Measurements from ENCODE around the gene VEGFC.

Gene VEGFC

DNA sequence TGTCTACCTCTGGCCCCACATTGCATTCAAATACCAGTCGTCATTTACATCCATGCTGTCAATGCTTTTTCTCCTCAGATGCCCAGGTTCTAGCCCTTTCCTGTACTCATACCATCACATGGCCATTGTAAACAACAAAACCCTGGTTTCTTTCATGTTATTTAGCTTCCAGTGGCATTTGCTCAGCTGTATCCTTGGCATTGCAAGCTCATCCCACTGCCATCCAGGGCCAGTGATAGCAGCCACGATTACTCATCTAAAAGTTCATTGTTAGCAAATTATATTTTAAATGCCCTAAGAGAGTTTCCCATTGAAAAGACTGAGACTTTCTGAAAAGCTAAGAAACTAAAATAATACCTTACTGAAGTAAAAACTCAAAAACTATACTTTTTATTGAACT lies 34.0 kb downstream of the VEGFC start:
- DNase-seq = no peak

DNA sequence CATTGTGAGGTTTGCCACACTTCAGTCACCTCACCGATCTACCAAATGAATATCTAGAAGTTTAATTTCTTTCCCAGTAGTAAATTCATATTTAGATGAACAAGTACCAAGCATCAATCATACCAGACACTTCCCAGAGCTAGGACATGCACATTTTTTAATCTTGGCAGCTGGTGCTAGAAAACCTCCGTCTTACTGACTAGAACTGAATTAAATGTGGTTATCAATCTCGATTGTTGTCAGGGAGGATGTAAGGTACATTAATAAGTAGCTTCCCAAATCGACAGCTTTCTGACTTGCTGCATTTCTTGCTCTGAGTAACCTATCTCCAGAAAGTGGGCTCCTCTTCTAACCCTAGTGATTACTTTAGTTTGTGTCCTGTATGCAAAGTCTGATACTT lies 34.4 kb downstream of the VEGFC start:
- no peak for DNase-seq

- DNase-seq = no peak
Measured at GRCh38 chr4:176755613-176756012, 37.1 kb downstream of the VEGFC start.

- DNase-seq = no peak
Measured at GRCh38 chr4:176755001-176755400, 37.7 kb downstream of the VEGFC start.

DNA sequence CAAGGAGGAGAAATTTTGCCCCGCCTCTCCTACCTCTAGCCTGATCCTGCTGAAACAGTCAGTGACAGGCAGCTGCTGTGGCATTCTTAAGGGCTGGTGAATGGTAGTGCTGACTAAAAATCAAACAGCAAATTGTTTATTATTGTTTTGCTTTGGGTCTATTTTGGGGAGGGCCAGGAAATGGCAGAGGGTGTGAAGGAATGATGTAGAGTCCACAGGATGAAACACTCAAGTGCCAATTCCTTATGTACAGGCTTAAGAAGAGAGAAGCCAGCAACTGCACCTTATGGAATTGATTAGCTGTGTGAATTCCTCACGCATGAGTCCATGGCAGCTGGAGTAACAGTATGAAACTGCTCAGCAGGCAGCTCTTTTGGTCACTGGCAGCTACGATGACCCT lies 39.7 kb downstream of the VEGFC start:
- no peak for DNase-seq

DNA sequence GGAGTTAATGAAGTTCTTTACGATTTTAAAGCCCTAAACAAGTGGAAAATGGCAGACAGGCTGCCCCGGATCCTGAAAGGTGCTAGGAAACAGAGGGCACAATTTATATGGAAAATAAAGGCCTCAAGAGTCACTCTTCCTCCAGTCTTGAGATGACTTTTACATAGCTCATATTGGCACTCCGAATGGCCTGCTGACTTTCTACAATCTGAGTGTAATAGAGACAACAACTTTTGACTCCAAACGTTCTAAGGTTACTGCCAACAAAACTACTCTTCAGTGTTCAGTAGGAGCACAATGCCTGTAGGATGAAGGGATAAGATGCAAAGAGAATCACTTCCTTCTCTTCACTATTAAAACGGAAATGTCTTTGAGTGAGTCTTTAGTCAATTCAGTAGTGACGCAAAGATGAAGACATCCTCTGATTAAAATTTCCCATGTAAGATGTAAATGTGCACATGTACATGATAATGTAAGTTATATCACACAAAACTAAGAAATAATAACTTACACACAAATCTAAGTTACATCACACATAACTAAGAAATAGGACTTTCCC lies 40.5 kb downstream of the VEGFC start:
- no peak for DNase-seq

- no peak for DNase-seq
Measured at GRCh38 chr4:176751061-176751460, 41.7 kb downstream of the VEGFC start.

DNA sequence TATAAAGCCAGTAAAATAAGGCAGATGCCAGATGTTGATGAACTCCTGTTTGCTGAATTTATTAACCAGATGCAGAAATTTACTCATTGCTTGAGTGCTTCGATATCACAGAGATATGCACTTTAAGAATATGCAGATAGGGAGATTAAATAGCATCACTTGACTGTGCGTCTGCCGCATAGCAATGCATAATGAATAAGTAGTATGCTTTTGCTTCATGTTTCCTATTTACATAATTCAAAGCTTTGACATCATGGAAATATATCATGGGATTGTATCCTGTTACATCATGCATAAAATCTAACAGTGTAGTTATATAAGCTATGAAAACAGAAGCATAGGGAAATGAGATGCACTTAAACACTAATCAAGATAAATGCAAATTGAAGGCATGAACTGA lies 45.9 kb downstream of the VEGFC start:
- DNase-seq = no peak

DNA sequence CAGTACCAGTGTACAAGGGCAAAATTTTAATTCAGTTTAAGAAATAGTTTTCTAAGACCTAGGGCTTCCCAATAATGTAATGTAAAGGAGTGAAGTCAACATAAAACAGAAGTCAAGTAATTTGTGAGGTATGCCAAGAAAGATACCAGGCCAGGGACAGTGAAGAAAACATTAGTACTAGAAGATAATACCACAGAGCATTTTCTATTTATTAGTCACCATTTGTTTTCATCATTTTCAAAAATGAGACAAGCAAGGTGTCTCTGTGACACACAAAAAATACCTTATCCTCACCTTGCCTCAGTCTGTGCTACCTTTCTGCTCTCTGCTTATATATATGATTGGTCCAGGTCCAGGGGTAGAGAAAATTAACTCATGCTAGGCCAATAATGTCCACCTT lies 46.8 kb downstream of the VEGFC start:
- DNase-seq = no peak

DNA sequence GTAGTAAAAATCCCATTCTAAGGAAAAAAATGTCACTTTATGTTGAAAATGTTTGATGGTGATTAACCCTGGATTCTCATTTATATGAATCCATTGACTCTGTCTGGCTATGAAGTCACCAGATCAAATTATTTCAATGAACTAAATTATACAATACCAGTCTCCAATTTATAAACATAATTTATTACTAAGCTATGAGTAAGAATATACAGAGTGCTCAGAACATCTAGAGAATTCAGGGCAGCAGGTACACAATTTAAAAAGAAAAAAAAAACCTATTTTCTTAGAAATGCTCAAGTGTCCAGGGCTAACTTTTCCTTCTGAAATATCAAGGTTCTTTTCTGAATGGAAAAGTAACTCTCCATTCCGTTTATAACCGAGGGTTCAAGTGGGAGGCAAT lies 48.6 kb downstream of the VEGFC start:
- no peak for DNase-seq

DNA sequence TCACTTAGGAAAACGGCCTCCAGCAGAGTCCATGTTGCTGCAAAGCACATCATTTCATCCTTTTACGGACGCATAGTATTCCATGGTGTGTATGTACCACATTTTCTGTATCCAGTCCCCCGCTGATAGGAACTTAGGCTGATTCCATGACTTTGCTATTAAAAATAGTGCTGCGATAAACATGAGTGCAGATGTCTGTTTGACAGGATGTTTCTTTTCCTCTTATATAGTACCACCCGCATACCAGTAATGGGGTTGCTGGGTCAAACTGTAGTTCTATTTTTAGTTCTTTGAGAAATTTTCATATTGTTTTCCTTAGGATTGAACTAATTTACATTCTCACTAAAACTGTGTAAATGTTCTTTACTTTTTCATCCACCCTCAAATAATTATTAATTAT lies 50.5 kb downstream of the VEGFC start:
- no peak for DNase-seq

GRCh38 chr4:176741253-176741652 lies 51.5 kb downstream of the VEGFC start:
- no peak for DNase-seq

DNA sequence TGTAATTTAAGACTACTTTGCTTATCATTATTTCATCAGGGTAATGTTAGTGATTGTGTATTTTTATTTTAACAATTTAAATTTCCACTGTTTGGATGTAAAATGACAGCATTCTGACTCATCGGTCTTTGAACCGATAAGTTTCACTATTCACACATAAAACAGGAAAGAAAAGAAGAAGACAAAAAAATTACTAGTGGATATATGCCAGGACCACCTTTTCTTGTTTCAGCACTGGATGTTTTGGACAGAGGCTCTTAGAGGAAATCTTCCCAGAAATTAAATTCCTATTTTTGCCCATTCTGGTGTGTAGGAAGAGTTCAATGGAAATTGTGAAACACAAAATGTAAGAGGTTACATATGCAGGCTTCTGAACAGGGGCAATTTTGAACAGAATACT lies 57.4 kb downstream of the VEGFC start:
- DNase-seq = no peak

DNA sequence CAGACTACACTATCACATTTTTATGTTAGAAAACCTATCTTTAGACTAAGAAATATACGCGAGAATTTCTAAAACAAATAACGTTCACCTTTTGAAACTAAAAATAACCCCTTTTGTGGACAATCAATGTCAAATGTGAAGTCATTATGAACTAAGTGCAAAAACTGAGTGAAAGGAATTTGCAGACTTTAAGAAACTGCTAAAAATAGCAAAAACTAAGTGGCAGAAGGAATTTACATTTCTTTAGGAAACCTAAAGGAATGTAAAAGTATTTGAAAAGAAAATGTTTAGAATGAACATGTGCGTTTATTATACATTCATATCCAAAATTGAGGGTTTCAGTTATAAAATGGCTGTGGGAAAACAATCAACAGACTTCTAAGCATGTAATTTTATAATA lies 58.3 kb downstream of the VEGFC start:
- DNase-seq = no peak

DNA sequence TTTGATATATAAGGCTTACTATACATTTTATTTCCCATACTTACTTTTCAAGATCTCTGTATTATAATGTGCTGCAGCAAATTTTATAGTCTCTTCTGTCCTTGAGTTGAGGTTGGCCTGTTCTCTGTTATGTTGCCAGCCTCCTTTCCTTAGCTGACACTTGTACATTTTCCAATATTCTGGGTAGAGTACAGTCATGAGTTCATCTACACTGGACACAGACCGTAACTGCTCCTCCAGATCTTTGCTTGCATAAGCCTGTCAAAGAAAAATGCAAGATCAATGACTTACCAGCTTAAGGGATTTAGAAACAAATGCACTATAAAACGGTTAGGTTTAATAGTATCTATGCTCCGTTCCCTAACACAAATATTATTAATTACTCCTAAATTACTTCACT lies 63.2 kb downstream of the VEGFC start:
- no peak for DNase-seq

- DNase-seq = no peak
Measured at GRCh38 chr4:176726803-176727202, 65.9 kb downstream of the VEGFC start.

GRCh38 chr4:176721459-176721858 lies 71.3 kb downstream of the VEGFC start:
- no peak for DNase-seq

DNA sequence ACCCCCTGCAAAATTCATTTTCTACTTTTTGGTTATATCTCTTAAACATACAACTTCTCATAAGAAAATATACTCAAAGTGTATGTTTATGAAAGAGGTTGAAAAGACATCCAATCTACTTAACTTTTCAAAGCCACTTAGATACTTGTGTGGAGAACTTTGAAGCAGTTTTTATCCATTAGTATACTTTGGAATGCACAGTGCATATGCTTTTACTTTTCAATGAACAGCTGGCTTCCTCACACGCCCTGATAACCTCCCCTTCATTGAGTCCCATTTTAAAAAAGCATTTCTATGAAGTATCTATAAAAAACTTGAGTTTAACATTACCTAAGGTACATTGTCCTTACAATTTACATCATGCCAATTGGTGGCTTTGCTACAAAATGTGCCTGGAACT lies 73.8 kb downstream of the VEGFC start:
- DNase-seq = no peak

DNA sequence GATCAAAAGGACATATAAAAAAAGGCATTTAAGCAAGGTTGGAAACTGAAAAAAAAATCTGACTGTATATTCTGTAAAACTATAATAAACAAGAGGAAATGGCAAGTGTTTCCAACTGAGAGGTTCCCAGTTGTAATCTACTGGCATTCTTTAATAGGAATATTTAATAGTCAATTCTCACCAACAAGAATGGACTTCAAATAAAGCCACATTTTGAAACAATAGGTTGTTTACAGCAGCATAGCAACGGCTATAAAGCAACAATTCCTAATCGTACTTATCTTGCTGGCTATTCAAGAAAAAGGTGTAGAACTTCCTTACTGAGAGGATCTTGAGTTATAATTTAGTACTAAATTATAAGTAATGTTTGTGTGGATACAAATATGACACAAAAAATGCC lies 75.5 kb downstream of the VEGFC start:
- no peak for DNase-seq

- no peak for DNase-seq
Measured at GRCh38 chr4:176709417-176709816, 83.3 kb downstream of the VEGFC start.

GRCh38 chr4:176708771-176709311 lies 83.9 kb downstream of the VEGFC start:
- DNase-seq = no peak

GRCh38 chr4:176690716-176691115 lies 102.0 kb downstream of the VEGFC start:
- no peak for DNase-seq

- no peak for DNase-seq
Measured at GRCh38 chr4:176680668-176681180, 112.0 kb downstream of the VEGFC start.

DNA sequence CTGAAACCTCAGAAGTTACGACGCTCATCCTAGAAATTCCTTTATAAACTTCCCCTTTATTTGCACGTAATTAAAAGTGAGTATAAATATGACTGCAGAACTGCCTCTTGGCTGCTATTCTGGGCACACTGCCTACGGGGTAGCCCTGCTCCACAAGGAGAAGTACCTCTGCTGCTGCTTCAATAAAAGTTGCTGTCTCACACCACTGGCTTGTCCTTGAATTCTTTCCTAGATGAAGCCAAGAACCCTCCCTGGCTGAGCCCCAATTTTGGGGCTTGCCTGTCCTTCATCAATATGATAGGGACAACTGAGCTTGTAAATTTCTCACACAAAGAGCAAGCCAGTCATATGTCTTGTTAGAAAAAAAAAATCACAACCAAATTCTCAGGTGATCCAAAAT lies 115.8 kb downstream of the VEGFC start:
- DNase-seq = no peak

DNA sequence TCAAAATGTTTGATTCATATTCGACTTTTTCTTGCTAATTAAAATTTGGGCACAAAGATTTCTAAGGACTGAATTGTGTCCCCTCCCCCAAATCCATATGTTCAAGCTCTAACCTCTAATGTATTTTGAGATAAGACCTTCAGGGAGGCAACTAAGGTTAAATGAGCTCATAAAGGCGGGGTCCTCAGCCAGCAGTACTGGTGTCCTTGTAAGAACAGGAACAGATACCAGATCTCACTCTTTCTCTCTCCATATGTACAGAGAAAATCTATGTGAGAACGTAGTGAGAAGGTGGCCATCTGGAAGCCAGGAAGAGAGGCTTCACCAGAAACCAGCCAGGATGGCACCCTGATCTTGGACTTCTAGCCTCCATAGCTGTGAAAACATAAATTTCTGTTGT lies 116.9 kb downstream of the VEGFC start:
- no peak for DNase-seq

All from NCI-H1436 treated with DMSO at 0.1 percent for 48 hours (cell line).